ENCODE data around the gene UPK1B.
"Not testable (repeated sequence)": the region's sequence is repeated elsewhere in the genome, so short reads cannot be mapped to it uniquely, and the experiment has no call there.

Gene UPK1B

GRCh38 chr3:119173325-119173724 is at the start of gene UPK1B:
Gene UPK1B (plus strand): TSS chr3:119173598. CDS start chr3:119186742, 13,144 bp downstream.
- DNase-seq = no peak

DNA sequence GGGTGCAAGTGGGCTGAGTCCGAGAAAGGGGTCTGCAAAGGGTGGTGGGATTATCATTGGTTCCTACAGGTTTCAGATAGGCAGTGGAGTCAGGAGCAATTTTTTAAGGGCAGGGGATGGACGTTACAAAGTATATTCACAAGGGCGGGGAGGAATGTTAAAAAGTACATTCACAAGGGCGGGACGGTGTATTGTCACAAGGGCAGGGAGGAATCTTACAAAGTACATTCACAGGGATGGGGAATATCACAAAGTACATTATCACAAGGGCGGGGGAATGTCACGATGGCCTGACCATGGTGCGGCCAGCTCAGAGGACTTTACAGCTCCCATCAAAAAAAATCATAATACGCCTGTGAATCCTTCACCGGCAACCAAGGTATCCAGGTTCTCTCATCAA is 48.1 kb upstream of the UPK1B start:
- DNase-seq = no peak

DNA sequence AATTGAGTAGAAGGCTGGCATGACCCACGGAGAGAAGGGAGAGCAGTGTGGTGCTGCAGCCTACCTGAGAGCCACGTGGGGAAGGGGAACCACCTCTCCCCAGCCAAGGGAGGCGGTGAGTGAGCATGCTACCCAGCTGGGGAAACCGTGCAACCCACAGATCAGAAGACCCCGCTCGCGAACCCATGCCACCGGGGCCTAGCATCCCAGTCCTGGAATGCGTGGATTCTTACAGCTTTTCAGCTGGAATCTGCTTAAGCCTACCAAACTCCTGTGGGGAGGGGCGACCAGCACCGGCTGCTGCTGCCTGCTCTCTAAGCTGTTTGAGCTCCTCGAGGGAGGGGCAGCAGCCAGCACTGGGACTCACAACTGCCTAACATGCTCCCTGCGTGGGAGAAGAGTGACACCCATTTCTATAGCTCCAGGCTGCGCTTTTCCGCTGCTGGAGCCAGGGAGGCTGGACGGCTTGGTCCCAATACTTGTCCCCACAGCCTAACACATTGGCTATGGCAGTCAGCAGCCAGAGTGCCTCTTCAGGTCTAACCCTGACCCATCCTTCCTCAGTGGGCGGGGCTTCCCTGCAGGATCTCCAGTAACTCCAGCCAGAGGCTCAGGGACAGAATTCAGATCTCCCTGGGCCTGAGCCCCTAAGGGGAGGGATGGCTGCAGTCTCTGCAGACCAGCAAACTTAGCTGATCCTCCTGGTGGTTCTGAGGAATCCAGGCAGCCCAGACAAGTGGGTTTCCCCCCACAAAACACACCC is 47.5 kb upstream of the UPK1B start:
- DNase-seq = no peak

- DNase-seq = not testable (repeated sequence)
Observed at GRCh38 chr3:119130291-119130690, 43.1 kb upstream of the UPK1B start.

GRCh38 chr3:119132291-119132690 is 41.1 kb upstream of the UPK1B start:
- DNase-seq = not testable (repeated sequence)

- DNase-seq = not testable (repeated sequence)
Observed at GRCh38 chr3:119139360-119139759, 34.0 kb upstream of the UPK1B start.

DNA sequence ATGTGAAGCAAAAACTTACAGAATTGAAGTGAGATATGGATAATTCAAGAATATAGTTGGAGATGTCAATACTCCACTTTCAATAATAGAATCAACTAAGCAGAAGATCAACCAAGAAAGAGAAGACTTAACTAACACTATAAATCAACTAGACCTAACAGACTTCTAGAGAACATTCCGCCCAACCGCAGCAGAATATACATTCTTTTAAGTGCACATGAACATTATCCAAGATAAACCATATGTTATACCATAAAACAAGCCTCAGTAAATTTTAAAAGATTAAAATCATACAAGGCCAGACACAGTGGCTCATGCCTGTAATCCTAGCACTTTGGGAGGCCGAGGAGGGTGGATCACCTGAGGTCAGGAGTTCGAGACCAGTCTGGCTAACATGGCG is 32.9 kb upstream of the UPK1B start:
- no peak for DNase-seq

DNA sequence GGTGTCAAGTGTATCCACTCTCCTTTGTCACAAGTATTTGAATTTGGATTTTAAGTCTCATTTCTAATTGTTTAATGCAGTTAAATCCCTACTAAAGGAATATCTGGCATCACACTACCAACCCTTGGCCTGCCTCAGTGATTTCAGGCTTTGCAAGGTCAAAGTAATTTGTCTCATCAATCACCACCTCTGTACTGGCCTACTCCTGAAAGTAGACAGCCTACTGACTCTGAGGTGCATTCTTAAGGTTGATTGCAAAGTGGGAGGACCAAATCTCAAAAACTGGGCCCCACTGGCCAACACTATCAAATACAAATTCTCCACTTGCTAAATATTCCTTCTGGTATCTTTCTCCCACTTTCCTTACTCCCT is 28.3 kb upstream of the UPK1B start:
- DNase-seq = no peak

DNA sequence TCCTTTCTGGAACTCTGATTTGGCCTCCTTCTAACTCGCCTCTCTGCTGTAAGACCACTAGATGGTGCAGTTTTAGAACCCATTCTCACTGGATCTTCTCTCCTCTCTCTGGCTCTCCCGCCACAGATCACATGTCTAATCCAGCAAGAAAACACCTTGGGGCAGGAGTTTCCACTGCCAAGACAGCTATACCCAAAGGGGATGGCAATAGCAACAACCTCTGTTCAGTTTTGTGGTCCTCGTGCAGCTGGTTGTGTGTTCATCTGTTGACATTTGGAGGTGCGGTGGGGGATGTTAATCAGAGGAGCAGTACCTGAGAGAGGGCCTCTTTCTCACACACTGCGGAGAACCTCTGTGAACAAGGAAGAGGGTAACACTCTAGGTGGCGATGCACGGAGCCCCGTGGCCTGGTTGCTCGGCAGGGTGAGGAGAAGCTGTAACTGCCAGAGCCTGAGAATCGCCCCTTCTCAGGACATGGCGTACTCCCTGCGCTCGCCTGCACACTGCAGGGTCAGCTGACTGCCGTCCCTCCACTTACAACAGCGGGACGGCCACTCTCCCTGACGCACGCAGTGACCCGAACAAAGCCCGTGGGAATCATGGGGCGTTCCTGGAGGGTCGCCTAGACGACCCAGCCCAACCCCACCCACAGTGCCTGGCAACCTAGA is 27.8 kb upstream of the UPK1B start, which contains the start of gene TEX55:
TSS of gene TEX55 (plus strand) at position 666 of the 668 bp plus-strand sequence. CDS start 25 bp downstream, outside the sequence.
- peak; percentile 34 to 36 for DNase-seq

GRCh38 chr3:119146578-119147375 is 26.6 kb upstream of the UPK1B start:
- no peak for DNase-seq

- no peak for DNase-seq
Observed at GRCh38 chr3:119147494-119147893, 25.9 kb upstream of the UPK1B start.

GRCh38 chr3:119148493-119149180 is 24.8 kb upstream of the UPK1B start:
- DNase-seq = no peak

DNA sequence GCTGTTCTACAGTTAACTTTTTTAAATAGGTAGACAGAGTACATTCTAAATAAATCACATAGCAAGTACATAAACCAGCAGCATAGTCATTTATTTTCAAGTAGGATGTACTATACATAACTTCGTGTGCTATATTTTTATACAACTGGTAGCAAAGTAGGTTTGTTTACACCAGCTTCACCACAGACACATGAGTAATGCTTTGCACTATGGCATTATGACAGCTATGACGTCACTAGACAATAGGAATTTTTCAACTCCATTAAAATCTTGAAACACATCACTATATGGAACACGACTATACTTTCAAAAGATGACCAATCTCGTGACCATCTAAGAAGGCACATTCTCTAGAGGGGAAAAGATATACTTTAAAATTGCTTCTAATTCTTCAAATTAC is 23.9 kb upstream of the UPK1B start:
- DNase-seq = no peak

DNA sequence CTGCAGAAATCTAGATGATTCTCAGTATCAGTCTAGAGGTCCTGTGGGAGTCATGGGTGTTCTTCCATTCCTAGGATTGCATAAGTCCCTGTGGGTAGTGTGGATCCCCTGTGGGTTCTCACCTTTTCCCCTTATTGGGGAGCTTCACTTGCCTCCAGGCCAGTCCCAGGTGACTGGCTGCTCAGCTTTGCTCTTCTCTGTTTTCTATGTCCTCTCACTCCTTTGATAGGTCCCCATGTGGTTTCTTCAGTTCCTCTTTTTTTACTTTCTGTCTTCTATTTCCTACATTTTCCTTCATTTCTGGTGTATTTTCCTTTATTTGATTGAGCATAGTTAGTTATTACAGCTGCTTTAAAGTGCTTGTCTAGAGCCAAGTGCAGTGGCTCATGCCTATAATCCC is 16.5 kb upstream of the UPK1B start:
- DNase-seq = no peak

DNA sequence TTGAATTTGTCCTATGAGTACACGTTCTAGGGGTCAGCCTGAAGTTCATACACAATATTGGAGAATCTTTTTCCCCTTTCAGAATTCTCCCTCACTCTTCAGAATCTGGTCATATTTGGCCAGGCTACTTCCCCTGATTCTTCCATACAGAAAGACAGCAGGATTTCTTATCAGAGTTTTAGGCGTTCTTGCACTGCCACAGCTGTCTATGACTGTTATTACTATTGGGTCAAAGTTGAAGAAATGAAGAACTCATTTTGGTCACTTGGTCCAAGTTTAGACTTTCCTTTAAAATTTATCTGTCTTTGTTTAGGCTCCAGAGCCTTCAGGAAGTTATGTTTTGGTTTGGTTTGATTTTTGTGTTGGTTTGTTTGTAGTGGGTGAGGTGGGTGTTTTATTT is 15.4 kb upstream of the UPK1B start:
- DNase-seq = no peak

GRCh38 chr3:119160361-119160760 is 13.0 kb upstream of the UPK1B start:
- DNase-seq = no peak

GRCh38 chr3:119160815-119161214 is 12.6 kb upstream of the UPK1B start:
- DNase-seq = no peak

DNA sequence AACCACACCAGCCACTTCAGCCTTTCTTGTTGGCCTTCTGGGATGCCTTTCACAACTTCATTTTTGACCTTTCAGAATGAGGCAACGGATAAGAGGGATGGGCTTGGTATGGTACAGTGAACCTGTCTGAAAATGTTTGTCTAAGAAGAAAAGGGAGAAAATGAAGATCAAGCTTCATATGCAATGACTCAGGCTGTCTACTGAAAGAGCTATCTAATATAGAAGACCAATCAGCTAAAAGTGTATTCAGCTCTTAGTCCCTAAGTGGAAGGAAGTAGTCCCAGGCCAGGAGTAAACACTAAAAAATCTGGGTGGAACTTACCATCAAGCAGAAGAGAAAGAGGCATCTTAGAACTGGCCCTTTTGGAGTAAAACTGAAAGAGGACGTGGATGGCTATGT is 12.2 kb upstream of the UPK1B start:
- no peak for DNase-seq

GRCh38 chr3:119164745-119165144 is 8.7 kb upstream of the UPK1B start:
- not testable (repeated sequence) for DNase-seq

- no peak for DNase-seq
Observed at GRCh38 chr3:119170821-119171220, 2.6 kb upstream of the UPK1B start.

- no peak for DNase-seq
Observed at GRCh38 chr3:119175872-119176756, 2.7 kb downstream of the UPK1B start.

GRCh38 chr3:119176778-119177177 is 3.4 kb downstream of the UPK1B start:
- no peak for DNase-seq

All from SHP77 (cell line).